PFSK-1 (cell line): Measurements from ENCODE around the gene PAM16.

Experiments
- FOXP2 ChIP-seq: optimal IDR thresholded peaks from 2 replicates; pipeline ENCODE3; 2011; ENCODE audit warnings: borderline replicate concordance, control low read depth, inconsistent platforms; ENCODE audit not compliant: insufficient read depth; ENCODE audit errors: extremely low read length, extremely low read depth
- POLR2AphosphoS5 ChIP-seq: IDR thresholded peaks from 2 replicates; pipeline ENCODE4 v1.6.1; 2012; ENCODE audit warnings: low read depth, mild to moderate bottlenecking, control low read depth, low read length, moderate library complexity
- SIN3A ChIP-seq: IDR thresholded peaks from 2 replicates; pipeline ENCODE4 v1.6.1; 2012; ENCODE audit warnings: mild to moderate bottlenecking, low read length, moderate library complexity, borderline replicate concordance; ENCODE audit not compliant: insufficient read depth
- TAF1 ChIP-seq: IDR thresholded peaks from 2 replicates; pipeline ENCODE4 v1.6.1; 2012; ENCODE audit warnings: low read length, control low read depth, borderline replicate concordance; ENCODE audit not compliant: insufficient read depth
- TF ChIP-seq, protein P1 (sequence below), 2 experiments: IDR thresholded peaks; 2 replicates each; pipeline versions ENCODE4 v1.6.1 to v1.8.0; 2011 to 2012; ENCODE audit warnings: low read depth in 2 of 2, low read length in 2 of 2, control low read depth in 1 of 2, inconsistent platforms in 1 of 2, mild to moderate bottlenecking in 1 of 2, moderate library complexity in 1 of 2; ENCODE audit not compliant: insufficient read depth in 1 of 2

PAM16 gene

DNA sequence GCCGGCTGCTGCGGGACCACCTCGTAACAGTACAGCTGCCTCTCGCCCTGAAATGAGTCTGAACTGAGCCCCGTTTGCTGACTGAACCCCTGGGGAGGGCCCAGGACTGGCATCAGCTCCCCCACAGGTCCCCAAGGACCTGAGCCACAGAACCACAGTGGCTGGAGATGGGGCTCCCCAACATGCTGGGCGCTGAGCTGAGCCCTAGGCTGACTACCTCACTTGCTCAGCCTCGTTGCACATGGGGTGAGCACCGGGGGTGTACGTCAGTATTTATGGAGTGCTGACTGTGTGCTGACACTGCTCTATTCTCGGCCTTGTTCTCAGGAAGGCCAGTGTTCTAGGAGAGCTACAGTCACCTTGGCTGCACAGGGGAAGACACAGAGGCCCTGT is 13.9 kb upstream of the PAM16 start:
- TF ChIP-seq, protein P1, sequence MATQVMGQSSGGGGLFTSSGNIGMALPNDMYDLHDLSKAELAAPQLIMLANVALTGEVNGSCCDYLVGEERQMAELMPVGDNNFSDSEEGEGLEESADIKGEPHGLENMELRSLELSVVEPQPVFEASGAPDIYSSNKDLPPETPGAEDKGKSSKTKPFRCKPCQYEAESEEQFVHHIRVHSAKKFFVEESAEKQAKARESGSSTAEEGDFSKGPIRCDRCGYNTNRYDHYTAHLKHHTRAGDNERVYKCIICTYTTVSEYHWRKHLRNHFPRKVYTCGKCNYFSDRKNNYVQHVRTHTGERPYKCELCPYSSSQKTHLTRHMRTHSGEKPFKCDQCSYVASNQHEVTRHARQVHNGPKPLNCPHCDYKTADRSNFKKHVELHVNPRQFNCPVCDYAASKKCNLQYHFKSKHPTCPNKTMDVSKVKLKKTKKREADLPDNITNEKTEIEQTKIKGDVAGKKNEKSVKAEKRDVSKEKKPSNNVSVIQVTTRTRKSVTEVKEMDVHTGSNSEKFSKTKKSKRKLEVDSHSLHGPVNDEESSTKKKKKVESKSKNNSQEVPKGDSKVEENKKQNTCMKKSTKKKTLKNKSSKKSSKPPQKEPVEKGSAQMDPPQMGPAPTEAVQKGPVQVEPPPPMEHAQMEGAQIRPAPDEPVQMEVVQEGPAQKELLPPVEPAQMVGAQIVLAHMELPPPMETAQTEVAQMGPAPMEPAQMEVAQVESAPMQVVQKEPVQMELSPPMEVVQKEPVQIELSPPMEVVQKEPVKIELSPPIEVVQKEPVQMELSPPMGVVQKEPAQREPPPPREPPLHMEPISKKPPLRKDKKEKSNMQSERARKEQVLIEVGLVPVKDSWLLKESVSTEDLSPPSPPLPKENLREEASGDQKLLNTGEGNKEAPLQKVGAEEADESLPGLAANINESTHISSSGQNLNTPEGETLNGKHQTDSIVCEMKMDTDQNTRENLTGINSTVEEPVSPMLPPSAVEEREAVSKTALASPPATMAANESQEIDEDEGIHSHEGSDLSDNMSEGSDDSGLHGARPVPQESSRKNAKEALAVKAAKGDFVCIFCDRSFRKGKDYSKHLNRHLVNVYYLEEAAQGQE (IDR thresholded peaks at IDR 0.05; ENCODE audit: insufficient read depth in 1 of 2, low read depth in 2 of 2, low read length in 2 of 2) = no peak
- TF ChIP-seq POLR2AphosphoS5 = no peak
- TF ChIP-seq TAF1 = no peak
- TF ChIP-seq SIN3A = no peak
- no peak for TF ChIP-seq FOXP2

GRCh38 chr16:4364196-4365013 is 13.3 kb upstream of the PAM16 start:
- TF ChIP-seq POLR2AphosphoS5 = no peak
- TF ChIP-seq, protein P1 (IDR thresholded peaks at IDR 0.05; ENCODE audit: insufficient read depth in 1 of 2, low read depth in 2 of 2, low read length in 2 of 2) = no peak
- TF ChIP-seq TAF1 = no peak
- TF ChIP-seq SIN3A = no peak
- TF ChIP-seq FOXP2 = no peak

DNA sequence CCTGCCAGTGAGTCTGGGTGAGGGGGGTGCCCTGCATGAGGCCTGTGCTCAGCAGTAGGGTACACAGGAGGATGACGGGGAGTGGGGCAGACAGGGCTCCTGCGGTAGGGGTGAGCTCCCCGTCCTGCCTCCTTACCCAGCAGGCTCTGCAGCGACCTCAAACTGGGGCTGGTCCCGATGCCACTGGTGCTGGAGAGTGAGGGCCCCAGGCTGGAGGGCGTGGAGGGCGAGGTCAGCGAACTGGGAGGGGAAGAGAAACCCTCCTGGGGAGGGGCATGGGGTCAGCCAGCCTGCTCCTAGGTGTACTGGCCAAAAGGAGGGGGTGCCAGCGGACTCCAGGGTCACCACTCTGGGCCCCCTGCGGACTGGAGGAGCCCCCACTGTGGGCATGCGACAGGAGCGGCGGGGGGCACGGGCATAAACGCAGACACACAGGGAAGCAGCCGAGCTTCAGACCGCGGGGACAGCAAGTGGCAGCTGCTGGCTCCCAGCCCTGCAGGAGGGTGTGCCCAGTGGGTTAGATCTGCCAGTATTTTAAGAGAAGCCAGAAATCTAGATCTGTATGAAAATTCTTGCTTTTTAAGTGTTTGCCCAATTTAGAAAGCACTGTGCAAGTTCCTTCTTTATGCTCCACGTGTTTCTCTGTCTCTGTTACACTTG is 11.5 kb upstream of the PAM16 start:
- TF ChIP-seq FOXP2 (no peak), POLR2AphosphoS5 (no peak), TAF1 (no peak), SIN3A (no peak)
- TF ChIP-seq, protein P1 (IDR thresholded peaks at IDR 0.05; ENCODE audit: insufficient read depth in 1 of 2, low read depth in 2 of 2, low read length in 2 of 2) = no peak

DNA sequence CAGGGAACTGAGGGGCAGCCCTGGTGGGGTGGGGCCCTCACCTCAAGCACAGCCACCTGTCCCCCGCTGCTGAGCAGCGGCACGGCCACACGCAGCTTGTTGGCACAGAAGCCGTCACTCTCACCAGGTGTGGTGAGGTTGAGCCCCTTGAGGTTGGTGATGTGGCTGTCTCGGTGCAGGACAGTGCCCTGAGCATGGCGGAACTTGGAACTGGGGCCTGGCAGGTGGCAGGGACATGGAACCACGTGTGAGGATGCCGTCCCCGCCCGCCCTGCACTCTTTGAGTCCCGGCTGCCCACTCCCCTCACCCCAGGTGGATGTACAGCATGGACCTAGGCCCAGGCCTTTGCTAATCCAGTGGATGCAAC is 10.8 kb upstream of the PAM16 start:
- TF ChIP-seq SIN3A = no peak
- TF ChIP-seq POLR2AphosphoS5 = no peak
- TF ChIP-seq TAF1 = no peak
- TF ChIP-seq, protein P1 (IDR thresholded peaks at IDR 0.05; ENCODE audit: insufficient read depth in 1 of 2, low read depth in 2 of 2, low read length in 2 of 2) = no peak
- TF ChIP-seq FOXP2 = no peak
